COLO829 (cell line): Measurements from ENCODE around the gene LIN28A.

Experiments
- DNase-seq: peaks from one replicate; pipeline ENCODE4 v3.0.0; 2012; ENCODE audit warnings: low spot score

LIN28A gene

DNA sequence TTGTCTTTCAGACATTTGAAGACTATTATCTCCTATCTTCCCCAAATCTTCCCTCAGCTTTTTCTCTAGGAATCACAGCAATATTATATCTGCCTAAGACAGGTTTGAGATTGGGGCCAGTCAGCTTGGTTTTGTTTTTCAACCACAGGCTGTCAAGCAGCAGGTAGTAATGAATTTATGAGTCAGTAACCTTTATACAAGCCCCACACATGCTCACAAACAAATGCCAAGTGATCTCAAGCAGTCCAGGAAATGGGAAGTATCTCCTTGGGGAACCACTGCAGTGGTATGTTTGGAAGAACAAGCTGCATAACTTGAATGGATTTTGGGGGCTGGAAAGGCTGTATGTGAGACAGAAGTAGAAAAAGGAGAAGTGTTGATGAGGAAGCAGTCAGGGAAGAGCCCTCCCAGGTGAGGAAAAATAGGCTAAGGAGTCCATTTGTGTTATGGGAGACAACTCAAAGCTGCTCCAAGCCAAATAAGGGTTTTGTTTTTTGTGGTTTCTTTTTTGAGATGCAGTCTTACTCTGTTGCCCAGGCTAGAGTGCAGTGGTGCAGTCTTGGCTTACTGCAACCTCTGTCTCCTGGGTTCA lies 23.6 kb downstream of the LIN28A start:
- no peak for DNase-seq

DNA sequence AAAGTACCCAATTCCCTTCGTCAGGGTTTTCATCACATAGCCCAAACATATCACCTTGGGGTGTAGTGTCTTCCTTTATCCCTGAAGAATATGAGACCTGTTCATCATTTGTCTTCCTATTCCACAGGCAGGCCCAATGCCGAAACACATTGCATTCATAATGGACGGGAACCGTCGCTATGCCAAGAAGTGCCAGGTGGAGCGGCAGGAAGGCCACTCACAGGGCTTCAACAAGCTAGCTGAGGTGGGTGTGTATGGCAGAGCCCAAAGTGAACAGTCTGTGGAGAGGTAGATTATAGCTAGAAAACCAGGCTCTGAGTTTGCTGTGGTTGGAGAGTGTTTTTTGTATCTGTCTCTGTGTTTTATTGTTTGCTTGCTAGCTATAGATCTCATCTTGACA lies 27.4 kb downstream of the LIN28A start:
- DNase-seq = no peak

DNA sequence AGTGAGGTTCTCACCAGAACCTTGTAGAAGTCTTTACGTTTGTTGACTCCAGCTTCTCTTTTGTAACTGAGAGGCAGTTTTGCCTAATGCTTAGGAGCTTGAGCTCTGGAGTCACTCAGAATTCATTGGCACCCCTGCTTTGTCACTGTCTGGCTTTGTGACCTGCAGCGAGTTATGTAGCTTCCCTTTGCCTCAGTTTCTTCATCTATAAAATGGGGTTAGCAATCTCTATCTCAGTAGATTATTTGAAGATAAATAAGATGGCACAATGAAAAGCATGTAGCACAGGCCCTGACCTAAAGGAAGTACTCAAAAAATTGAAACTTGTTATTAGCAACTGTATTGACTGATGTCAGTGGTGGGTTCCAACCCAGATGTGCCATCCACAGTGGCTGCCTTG lies 29.6 kb downstream of the LIN28A start:
- DNase-seq = no peak

DNA sequence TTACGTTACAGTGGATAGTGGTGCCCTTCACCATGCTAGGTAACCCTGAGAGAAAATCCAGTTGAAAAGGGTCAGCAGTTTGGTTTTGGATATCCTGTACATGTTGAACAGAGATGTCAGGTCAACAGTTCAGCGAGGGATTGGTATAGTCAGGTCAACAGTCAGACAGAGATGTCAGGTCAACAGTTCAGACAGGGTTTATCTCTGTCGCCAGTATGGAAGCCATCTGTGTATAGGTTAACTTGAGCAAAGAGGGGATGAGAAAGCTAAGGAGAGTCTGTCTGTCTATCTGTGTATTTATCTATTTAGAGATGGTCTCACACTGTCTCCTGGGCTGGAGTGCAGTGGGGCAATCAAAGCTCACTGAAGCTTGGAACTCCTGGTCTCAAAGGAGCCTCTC lies 39.3 kb downstream of the LIN28A start:
- DNase-seq = no peak

DNA sequence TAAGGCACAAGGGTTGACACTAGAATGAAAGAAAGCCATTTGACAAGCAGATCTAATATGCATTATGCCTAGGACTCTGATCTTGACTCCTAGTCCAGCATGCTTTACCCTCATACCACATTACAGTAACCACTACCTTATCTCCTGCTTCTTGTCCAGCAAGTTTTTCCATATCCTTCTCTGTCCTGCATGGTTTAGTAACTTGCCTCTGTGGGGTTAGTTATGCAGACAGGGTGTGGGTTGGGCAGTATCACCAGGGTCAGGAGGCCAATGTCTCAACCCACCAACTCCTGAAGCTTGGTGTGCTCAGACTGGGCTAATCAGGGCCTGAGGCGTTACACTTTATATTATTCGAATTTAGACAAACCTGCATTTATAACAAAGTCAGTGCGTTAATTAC lies 40.3 kb downstream of the LIN28A start:
- no peak for DNase-seq

DNA sequence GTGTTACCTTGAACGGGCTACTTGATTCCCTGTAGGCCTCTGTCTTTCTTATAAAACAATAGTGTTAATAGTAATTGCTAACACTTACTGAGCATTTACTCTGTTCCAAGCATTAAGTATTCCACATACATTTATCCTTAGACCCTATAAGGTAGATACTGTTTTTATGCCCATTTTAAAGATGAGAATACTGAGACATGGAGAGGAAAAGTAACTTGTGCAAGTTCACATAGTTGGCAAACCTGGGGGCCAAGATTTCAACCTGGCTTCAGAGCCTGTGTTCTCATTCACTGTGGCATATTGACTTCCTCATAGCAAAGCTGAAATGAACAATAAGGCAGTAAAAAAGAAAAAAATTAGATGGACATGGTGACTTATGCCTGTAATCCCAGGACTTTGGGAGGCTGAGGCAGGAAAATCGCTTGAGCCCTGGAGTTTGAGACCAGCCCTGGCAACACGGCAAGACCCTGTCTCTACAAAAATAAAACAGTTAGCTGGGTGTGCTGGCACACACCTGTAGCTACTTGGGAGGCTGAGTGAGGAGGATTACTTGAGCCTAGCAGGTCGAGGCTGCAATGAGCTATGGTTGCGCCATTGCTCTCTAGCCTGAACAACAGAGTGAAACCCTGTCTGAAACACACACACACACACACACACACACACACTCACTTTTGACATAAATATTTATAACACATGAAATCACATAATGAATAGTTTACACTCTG lies 42.0 kb downstream of the LIN28A start:
- DNase-seq = no peak

DNA sequence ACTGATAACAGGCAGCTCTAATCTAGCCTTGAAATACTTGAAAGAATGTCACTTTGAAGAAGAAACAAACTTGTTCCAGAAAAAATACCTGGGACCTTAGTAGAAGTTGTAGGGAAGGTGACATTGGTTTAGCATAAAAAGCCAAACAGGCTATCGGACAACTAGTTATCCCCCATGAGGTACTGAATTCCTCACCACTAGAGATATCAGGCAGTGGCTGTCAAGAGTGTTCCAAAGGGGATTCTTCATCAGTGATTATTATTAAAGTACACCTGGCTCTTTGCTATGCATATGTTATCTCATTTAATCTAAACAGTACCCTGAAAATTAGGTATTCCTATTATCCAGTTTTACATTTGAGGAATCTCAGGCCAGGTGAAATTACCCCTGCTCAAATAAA lies 48.5 kb downstream of the LIN28A start:
- no peak for DNase-seq

DNA sequence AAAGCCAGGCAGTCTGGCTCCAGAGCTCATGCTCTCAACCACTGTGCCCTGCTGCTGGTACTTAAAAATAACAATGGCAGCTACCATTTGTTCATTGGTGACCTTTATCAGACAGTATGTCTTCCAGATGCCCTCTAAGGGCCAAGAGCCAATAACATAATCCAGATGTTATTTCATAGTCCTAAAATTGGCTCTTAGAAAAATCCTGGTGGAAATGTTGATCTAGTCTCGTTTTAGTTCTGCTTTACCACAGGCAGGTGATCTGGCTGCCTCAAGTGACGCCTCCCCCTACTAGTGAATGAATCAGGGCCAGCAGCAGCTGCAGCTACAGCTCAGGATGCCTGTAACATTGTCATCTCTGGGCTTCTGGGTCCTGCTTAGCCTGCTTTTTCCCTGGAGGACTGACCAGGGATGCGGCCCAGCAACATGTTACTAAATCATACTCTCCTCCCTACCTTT lies 49.0 kb downstream of the LIN28A start:
- DNase-seq = no peak

DNA sequence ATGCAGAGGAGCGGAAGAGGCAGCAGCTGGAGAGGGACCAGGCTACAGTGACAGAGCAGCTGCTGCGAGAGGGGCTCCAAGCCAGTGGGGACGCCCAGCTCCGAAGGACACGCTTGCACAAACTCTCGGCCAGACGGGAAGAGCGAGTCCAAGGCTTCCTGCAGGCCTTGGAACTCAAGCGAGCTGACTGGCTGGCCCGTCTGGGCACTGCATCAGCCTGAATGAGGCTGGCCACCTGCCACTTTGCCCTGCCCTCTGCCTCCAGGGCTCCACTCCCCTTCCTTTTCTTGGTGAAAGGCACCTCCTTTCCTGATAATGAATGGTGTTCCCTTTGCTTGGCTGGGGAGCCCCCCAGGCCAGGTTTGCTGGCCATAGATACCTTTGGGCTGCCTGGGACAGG lies 58.3 kb downstream of the LIN28A start:
- DNase-seq = no peak

DNA sequence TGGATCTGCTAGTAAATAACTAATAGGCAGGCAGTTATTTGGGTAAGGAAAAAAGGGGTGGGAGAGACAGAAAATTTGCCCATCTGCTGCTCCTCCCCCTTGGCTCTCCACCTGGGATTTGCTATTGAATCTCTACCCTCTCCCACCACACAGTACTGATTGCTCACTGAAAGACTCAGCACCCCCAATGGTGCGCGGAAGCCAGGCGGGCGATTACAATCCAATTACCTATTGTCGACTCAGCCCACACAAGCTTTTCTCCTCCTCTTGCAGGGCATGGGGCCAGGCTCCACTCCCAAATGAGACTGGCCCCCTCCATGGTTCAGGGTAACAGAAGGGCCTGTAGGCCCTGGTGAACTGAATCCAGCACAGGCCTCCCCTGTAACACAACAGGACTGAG lies 58.9 kb downstream of the LIN28A start:
- no peak for DNase-seq

DNA sequence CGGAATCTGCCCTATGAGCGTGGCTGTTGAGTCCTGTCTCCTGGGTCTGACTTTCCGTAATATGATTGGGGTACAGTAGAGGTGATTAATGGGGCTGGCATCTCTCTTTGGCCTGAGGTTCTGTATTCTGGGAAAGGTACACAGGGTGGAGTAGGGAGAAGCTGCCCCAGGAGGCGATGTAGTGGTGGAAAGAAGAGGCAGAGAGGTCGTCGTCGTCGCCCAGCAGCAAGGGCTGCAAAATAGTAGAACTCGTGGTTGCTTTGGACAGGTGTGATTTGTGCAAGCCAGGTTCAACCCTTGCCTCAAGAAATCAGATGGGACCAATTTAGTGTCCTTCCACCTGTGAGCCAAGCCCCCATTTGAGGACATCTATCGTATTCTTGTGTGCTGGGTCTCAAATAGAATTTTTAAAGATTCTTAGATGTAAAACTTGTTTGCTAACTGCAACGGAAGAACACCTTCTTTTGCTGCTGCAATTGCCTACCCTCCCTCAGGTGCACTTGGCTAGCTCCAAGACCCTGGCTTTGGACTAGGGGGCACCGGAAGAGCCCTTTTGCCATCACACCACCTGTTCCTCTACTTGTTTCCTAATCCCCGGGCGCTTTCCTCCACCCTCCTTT lies 60.4 kb downstream of the LIN28A start:
- DNase-seq = no peak

DNA sequence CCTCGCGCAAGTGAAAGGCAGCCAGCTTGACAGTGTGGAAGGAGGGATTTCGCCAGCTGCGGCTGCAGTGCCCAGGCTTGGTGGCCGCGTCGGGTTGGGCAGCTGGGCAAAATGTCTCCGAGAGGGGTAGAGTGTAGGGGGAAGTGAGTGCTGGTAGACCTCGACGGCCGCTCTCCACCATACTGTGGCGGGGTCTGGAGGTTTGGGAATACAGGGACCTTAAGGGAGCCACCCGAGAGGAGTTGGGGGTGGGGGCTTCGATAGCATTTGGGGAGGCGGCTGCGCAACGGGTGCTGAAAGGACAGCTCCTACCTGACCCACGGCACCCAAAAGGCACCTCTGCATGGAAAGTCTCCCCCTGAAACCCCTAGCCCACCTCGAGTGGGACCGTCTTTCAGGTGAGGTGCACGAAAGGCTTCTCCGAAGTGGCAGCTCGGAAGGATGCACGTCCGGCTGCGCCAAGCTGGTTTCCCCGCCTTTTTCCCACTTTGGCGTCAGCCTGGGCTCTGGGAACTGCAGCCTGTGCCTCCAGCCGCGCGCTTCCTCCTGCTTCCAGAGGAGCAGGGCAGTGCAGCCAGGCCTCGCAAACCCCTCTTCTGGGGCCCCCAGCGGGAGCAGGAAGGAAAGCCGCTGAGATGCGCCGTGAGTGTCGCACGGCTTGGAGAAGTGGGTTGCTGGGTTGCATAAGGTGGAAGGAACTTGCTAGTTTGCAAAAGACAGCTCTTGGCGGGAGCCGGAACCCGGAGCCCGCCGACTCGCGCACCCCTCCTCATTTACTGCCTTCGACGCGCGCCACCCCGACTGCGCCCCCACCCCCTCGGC lies 61.1 kb downstream of the LIN28A start:
- DNase-seq = no peak

DNA sequence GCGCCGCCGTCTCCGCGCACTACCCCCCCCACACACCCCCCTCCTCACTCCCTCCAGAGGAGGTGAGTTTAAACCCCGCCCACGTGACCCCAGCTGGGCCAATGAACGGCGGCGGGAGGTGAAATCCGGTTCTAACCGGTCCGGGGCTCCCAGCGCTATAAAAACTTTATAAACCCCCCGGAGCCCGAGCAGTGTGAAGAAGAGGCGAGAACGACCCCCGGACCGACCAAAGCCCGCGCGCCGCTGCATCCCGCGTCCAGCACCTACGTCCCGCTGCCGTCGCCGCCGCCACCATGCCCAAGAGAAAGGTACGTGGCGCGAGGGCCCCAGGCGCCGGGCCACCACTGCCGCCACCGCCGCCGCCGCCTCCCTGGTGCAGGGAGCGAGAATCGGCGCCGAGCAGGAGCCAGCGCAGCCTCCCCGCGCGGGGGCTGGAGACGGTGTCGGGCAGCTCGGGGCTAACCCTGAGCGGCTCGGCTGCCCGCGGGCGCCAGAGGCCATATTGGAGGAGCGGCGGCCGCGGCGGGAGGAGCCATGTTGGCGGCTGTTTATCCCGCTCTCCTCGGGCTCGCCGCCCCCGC lies 61.8 kb downstream of the LIN28A start, which contains the start of gene HMGN2:
HMGN2 (plus strand) TSS at position 121 of the 581 bp plus-strand sequence; CDS start at position 294, 173 bp downstream.
- peak; percentile 69 for DNase-seq

DNA sequence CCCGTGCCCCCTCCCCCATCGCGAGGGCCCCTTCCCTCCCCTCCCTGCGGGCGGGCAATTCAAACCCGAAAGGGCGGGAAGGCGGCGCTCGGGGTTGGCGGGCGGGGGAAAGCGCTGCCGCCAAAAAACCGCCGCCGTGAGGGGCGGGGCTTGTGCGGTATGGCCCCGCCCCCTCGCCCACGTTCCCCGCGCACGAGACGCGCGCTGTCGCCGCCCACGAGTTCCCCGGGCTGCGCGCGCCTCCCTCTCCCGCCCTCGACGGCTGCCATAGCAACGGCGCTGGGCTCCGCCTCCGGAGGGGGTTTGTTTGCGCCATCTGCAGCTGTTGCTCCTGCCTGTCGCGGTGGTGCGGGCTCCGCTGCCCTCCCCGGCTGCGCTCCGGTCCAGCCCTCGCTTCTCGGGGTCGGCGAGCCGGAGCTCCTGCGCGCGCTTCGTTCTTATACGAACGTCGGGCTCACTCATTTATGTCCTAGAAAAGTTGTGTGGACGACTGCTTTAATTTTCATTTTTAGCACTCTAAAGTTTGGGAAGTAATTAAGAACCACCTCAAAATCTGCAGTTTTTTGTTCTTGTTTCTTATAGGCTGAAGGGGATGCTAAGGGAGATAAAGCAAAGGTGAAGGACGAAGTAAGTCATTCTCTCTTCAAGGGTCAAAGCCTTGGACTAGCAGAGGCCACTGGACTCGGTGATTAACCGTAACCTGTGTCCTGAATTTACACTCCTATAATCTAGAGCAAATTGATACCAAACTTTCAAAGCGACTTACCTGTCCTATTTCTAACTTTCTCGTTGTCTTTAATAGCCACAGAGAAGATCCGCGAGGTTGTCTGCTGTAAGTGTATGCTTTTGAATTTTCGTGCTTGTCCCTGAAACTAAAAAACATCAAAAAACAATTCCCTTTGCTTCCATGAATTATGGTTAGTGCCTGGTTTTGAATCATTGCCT lies 62.6 kb downstream of the LIN28A start:
- DNase-seq = peak; percentile 91

DNA sequence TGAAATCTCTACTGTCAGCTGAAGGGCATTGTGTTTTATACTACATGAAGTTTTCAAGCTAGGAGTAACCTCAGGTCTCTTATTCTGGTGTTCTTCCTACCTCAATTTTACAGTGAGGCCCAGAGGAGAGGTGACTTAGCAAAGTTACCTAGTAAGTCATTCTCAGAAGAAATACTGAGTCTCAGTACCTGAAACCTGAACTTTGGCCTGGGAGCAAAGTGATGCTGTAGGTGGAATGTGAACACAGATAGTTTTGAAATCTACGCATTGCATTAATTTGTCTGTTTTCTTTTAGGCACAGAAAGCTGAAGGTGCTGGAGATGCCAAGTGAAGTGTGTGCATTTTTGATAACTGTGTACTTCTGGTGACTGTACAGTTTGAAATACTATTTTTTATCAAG lies 64.2 kb downstream of the LIN28A start:
- DNase-seq = no peak

DNA sequence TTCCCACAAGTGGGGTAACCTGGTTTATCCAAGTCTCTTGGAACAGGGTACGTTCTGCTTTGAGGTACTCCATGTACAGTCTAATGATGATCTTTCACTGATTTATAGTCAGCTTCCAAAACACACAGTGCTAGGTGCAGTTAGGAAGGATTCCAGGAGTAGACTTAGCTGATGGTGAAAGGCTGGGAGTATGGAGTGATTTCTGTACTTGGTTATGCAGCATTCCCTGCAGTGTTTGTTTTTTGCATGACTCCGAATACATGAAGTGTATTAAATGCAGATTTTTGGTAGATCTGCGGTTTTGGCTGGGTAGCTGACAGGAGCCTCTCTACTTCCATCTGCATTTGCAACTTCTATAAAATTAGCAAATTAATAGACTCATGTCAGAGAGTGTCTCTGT lies 65.4 kb downstream of the LIN28A start:
- DNase-seq = no peak

DNA sequence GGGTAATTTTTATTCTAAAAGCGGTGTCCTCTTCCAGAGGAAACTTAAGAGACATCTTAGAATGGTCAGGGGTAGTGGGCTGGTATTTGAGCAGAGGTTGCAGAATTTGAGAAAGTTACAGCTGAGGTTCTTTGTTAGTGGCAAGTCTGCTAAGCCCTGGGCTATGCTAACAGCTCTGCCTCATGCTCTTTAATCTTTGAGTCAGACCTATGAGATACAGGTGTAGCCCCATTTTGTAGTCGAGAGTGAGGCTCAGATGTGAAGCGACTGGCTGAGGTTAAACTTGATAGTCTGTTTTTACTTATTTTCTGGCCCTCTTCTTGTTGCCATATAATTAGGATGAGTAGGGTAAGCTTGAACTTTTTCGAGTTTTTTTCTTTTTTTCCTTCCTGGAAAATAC lies 66.3 kb downstream of the LIN28A start:
- no peak for DNase-seq

DNA sequence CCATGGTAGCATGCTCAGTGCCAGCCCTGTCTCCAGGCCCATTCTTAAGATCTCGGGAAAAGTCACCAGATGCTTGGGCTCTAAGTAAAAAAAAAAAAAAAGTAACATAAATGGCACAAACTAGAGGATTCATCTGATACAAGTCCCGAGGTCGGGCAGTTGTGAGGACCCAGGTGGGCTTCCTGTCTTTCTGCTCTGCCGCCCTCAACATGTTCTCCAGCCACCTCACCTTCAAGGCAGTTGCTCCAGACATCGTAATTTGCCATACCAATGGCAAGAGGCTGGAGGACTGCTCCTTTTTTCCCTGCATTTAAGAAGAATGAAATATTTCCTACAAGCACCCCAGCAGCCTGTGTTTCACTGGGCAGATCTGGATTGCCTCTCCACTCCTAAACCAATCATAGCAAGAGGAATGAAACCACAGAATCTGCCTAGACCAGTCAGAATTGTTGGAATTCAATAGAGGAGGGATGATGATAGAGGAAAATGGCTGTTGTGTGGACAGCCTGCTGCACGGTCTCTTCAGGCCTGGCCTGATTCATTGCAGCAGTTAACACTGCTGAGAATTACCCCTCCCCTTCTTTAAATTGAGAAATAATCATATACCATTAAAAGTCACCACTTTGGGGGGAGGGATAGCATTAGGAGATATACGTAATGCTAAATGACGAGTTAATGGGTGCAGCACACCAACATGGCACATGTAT lies 67.0 kb downstream of the LIN28A start:
- no peak for DNase-seq

DNA sequence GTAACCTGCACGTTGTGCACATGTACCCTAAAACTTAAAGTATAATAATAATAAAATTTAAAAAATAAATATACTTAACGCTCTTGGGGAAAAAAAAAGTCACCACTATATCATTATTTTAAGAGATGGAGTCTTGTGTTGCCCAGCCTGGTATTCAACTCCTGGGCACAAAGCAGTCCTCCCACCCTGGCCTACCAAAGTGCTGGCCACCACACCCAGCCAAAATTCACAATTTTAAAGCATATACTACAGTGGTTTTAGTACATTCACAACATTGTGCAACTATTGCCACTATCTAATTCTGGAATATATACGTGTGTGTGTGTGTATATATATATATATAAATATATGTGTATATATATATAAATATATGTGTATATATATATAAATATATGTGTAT lies 67.5 kb downstream of the LIN28A start:
- no peak for DNase-seq

DNA sequence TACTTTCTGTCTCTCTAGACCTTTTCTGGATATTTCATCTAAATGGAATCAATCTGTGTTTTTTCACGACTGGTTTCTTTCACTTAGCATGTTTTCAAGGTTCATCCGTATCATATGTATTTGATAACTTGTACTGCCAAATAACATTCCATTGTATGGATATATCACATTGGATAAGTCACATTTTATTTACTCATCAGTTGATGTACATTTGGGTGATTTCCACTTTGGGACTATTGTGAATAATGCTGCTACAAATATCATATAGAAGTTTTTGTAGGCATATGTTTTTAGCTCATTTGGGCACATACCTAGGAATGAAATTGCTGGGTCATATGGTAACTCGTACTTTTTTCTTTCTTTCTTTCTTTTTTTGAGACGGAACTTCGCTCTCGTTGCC lies 68.4 kb downstream of the LIN28A start:
- DNase-seq = no peak
